HG03066 (cell line): ENCODE measurements around the gene TEAD3.

Experiments used
- ATAC-seq: cut with Tn5 transposase; IDR thresholded peaks from one replicate; pipeline ENCODE4 v1.9.1; 2021; ENCODE audit warnings: low read depth; ENCODE audit not compliant: unreplicated experiment

Gene TEAD3

DNA sequence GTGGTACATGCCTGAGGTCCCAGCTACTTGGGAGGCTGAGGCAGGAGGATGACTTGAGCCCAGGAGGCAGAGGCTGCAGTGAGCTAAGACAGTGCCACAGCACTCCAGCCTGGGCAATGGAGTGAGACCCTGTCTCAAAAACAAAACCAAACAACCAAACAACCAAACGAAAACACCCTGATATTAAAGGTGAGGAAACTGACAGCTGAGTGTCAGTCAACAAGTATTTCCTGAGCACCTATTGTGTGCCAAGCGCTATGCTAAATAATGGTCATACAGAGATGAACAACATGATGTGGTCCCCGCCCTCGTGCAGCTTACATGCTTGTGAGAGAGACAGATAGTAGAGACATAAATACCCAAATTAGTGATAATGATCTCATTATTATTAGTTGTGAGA, 17.7 kb upstream of the TEAD3 start:
- no peak for ATAC-seq

GRCh38 chr6:35512740-35513139, 15.9 kb upstream of the TEAD3 start, which contains the start of gene TULP1:
TULP1 (minus strand) TSS chr6:35512896; CDS start chr6:35512858, 38 bp downstream.
- ATAC-seq: no peak

DNA sequence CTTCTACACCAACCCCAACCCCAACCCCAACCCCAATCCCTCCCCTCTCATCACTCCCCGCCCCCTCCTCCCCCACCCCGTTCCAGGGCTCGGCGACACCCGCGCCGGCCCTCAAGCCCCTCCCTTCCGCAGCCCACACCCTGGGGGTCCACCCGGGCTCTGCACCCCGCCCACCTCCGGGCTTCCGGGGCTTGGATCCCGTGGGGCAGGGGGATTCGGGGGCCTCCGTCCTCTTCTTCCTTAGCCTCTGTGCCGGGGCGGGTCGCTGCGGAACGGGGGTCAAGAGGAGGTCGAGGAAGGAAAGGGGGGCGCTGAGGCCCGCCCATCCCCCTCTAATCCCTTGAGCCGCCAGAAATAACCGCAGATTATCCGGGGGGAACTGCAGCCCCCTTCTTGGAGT, 15.1 kb upstream of the TEAD3 start:
- no peak for ATAC-seq

DNA sequence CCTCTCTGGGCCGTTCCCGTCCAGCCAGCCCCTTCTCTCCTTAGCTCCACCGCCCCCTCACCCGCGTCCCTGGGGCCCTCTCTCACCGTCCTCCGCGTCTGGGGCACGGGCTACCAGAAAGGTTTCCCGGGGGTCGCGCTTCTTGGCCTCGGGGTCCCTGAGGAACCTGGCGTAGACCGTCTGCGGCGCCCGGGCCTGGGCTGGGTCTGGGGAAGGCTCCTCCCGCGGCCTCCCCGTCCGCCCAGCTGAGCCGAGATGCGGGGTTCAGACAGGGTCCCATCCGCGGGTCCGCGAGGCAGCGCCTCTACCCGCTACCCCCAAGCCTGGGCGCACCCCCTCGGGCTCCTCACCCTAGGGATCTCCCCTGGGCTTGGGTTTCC, 14.7 kb upstream of the TEAD3 start:
- ATAC-seq: no peak

DNA sequence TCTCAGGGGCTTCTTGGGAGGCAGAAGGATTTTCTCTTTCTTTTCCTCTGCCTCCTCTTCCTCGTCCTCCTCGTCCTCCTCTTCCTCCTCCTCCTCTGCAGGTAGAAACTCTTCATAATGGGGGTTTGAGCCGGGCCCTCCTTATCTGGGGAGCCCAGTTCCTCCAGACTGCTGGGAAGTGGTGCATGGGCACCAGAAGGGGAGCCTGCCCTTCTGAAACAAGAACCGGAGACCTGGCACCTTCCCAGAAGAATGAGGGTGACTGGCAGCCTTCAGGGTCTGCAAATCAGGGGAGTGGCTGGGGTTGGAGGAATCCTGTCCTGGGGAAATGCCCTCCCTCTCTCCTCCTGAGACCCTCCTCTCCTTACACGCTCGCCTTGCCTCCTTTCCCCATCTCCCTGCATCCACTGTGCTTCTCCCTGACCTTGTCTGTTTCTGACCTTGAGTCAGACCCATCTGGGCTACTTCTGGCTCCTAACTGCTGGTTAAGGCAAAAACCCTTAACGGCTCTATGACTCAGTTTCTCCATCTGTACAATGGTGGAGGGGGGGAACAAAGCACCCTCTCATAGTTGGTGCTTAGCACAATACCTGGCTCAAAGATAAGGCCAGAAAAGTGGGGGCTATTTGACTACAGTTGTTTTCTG, 14.2 kb upstream of the TEAD3 start:
- ATAC-seq: no peak

DNA sequence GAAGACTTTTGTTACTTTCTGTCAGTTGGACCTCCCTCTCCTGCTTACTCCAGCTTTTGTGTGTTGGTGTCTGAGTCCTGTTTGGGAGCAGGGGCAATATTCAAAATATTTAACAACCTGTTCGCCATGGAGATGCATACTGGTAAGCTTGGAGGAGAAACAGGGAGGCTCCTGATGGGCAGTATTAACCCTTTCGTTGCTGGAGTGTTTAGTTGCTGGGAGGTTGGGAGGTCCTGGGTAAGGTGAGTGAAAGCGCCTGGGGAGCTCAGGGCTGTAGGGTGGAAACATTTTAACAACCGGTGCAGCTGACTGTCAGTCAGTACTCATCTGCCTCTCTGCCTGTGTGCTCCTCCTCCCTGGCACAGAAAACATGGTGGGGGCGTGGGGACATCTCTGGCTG, 11.7 kb upstream of the TEAD3 start:
- ATAC-seq: no peak

DNA sequence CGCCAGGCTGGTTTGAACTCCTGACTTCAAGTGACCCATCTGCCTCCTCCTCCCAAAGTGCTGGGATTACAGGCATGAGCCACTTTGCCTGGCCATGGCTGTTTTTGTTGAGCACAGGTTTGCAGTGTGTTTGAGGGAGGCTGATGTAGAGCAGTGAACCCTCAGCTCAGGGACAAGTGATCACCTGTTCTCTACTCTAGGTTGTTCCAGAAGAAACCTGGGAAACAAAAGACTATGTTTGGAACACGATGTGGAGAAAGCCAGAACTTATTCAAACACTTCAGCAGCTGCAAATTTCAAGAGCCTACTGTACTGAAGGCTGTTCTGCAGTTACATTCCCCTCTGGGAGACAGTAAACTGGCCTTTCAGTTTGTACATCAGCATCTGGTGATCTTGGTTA, 11.1 kb upstream of the TEAD3 start:
- no peak for ATAC-seq

DNA sequence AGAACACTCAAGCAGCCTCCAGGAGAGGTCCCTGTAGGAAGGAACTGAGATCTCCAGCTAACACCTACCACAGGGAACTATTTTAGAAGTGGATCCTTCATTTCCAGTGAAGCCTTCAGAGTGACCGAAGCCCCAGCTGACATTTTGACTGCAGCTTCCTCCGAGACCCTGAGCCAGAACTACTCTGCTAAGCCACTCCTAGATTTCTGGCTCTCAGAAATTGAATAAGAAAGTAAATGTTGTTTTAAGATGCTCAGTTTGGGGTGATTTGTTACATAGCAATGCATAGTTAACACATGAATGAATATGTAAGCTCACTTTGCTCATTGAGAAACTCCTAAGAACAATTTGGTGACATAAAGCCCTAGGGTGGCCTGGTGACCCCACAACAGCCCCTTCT, 10.3 kb upstream of the TEAD3 start:
- no peak for ATAC-seq

DNA sequence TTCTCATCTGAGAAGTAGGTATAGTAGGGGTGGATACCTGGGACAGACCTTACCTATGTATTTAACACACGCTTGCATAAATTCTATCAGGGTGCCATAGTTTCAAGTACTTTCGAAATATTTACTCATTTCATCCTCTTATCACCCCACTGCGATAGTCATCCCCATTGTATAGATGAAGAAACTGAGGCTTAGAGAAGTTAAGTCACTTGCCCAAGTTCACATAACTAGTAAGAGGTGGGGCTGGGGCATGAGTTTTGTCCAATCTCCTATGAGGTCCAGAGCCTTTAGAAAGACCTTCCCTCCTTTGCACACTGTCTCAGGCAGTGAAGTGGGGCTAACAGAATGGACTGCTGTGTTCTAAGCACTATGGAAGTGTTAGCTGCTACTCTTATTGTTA, 9.7 kb upstream of the TEAD3 start:
- no peak for ATAC-seq

GRCh38 chr6:35505999-35506412, 9.1 kb upstream of the TEAD3 start:
- no peak for ATAC-seq

GRCh38 chr6:35503534-35503933, 6.7 kb upstream of the TEAD3 start:
- ATAC-seq: no peak

DNA sequence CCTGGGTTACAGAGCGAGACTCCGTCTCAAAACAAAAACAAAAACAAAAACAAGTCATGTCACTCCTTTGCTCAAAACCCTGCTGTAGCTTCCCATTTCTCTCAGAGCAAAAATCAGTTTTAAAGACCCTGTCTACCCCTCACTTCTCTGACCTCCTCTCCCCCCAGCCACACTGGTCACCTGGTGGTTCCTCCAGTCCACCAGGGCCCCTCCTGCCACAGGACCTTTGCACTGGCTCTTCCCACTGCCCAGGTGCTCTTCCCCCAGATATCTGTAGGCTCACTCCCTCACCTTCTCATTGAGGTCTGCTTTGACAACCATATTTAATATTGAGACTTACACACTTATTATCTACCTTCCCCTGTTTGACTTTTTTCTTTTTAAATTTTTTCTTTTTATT, 4.9 kb upstream of the TEAD3 start:
- no peak for ATAC-seq

GRCh38 chr6:35500782-35501181, 3.9 kb upstream of the TEAD3 start:
- no peak for ATAC-seq

DNA sequence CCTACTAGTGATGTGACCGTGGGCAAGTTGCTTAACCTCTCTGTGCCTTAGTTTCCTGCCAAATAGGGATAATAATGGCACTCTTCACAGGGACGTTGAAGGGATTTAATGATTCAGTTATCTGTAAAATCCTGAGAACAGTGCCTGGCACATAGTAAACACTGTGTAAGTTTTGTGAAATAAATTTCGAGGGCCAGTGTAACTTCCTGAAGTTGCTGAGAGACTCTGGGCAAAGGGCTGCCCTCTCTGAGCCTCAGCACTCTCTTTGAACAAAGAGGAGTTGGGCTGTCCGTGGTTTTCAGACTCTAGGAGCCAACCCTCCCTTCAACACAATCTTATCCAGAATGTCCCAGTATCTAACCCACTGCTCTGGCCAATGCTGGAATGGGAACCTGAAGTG, 2.5 kb upstream of the TEAD3 start:
- no peak for ATAC-seq

GRCh38 chr6:35498422-35499067, 1.7 kb upstream of the TEAD3 start:
- ATAC-seq: no peak

GRCh38 chr6:35497571-35498421, 917 bp upstream of the TEAD3 start:
- ATAC-seq: no peak

DNA sequence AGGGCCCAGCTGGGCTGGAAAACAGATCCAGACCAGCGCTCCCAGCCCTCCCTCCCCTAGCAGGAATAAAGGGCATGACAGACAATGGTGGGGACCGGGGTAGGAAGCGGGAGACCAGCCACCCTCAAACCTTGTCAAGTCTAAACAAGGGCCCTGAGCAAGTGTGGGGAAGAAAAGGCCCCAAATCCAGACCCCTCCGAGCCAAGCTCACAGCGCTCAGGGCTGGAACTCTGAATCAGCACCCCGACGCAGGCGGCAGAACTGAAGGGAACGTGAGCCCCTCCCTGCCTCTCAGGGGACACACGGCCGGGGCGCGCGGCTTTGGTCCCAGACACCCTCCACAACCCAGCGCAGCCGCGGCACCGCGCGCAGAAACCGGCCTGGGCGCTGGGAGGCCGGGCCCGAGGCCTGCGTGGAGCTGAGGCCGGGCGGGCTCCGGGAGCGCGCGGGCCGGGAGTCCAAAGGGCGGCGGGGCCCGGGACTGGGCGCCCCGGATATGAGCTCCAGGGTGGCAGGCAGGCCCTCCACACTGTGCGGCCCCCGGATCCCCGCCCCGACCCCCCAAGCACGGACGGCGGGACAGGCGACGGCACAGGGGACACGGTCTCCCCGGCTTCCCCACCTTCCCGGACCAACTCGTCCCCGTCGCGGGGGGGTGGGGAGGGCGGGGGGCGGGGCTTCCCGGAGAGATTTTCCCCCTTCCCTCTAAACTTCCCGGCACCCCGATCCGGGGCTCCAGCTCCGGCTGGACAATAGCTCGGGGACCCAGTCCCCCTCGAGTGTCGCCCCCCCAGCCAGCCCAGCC, 641 bp downstream of the TEAD3 start:
- no peak for ATAC-seq

DNA sequence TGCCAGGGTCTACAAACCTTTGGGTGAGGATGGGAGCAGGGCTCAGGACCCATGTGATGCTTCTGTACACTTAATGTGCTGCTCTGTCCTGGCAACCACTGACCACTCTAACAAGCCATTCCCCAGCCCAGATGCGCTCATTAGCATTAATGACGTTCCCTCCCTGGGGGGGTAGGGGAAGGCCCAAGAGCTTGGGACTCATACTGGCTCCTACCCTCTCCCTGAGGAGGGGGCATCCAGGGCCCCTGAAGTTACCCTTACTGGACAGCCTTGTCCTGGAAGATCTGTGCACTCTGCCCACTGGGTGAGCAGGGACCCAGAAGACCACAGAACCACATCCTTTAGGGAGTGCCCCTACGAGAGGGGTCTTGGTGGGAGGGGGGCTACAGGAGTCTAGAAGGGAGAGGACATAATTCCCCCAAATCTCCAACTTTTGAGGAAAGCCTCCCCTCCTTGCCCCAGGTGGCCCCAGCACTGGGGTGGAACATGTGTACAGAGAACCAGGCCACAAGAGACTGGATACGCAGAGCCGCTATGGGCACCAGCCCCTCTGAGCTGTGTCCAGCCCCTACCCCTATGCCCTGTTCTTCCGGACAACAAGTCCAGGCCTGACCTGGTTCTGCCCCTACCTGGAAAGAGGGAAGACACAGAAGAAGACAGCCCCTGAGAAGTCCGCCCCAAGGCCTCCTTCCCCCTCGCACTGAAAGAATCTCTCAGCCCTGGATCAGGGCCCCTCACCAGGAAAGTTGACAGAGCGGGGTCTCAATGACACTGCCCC, 1.4 kb downstream of the TEAD3 start:
- ATAC-seq: no peak

DNA sequence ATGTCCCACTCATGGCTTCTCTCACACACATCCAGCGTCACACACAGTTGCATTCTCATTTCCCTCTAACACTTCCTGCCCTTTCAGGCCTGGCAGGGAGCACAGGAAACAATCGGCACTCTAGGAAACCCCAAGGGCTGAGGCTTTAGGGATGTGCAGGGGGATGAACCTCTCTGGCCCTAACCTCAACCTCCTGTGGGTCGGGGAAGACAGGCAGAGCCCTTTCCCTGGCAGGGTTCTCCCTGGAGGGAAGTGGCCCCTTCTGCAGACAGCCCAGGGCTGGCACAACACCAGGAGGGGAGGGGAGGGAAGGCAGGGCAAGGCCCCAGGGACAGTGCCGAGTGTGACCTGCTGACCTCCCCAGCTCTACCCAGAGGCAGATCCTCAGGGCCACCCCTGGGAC, 2.7 kb downstream of the TEAD3 start:
- ATAC-seq: no peak

- no peak for ATAC-seq
These were observed 3.4 kb downstream of the TEAD3 start for GRCh38 chr6:35493307-35493983.
